PC-9 (cell line): ENCODE measurements around the gene FUT3.

ENCODE experiments used
- CTCF ChIP-seq: fragments of 200-600 bp; sonication (generic); conservative IDR thresholded peaks from 2 replicates; pipeline ENCODE4 v1.6.1; 2017; ENCODE audit warnings: mixed run types, antibody characterized with exemption, mild to moderate bottlenecking, moderate library complexity
- EZH2 ChIP-seq: fragments of 200-600 bp; sonication (generic); IDR thresholded peaks from 2 replicates; pipeline ENCODE4 v1.8.0; 2017; ENCODE audit warnings: antibody characterized with exemption, low read depth

GRCh38 chr19:5814123-5814851, 37.0 kb downstream of the FUT3 start:
- TF ChIP-seq CTCF: no peak
- no peak for TF ChIP-seq EZH2
